Stimulated activated CD4-positive, alpha-beta T cell treated with anti-CD3 and anti-CD28 coated beads, Interleukin-2, amount 100 ng/mL, for 24 hours (primary cell): ENCODE results near the gene CHST15.
"Not testable (repeated sequence)": the region's sequence is repeated elsewhere in the genome, so short reads cannot be mapped to it uniquely, and the experiment has no call there.

Experiments used
- DNase-seq, 2 donors: peaks; one replicate each; pipeline ENCODE4 v3.0.0-alpha.2; 2020

The CHST15 gene

DNA sequence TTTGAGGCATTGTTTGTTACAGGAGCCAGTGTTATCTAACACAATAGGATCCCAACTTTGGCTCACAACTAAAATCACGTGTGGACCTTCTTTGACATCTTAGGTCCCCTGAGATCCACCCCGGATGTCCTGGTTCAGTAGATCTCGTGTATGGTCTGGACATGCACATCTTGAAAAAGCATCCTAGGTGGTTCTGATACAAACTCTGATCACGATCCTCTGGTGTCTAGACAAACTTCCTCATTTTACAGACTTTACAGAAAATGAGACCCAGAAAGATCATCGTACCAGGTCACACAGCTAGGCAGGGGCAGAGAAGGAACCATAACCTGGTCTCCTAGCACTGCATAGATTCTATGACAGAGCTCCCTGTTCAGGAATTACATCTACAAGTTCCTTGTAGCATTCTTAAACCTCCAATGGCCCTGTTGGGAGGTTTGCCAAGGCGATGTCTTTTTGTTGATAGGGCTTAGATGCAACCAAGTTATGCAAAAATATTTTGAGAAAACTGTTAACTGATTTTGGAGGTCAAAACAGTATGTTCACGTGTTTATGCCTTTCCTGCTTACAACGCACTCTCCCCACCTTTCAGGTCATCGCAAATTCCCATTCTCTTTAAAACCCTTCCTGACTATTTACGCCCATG lies 30.8 kb upstream of the CHST15 start:
- no peak for DNase-seq

DNA sequence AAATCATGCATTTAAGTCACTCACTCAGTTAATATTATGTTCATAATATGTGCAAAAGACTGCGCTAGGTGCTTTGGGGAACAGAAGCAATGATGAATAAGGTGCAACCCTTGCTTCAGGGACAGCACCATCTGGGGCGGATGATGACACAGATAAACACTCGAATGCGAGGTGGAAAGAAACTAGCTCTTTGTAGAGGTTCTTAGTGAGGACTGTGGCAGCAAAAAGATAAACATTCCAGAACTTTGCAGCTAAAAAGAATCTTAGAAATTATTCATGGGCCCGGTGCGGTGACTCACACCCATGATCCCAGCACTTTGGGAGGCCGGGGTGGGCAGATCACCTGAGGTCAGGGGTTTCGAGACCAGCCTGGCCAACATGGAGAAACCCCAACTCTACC lies 29.8 kb upstream of the CHST15 start:
- DNase-seq, result no peak

DNA sequence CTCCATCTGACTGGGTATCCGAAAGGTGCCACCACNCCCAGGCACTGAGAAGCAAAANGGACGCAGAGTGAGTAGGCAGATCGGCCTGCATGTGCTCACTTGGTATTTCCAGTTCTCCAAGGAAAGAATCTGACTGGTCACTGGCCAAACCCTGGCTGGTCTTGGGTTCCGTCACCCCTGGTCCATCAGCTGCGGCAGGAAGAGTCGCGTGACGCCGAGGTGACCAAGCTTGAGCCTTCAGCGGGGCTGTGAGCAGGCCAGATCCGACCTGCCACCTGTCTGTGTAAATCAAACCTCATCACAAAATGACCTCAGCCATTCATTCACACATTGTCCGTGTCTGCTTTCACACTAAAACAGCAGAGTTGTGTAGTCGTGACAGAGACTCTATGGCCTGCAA lies 28.8 kb upstream of the CHST15 start:
- DNase-seq, result no peak

DNA sequence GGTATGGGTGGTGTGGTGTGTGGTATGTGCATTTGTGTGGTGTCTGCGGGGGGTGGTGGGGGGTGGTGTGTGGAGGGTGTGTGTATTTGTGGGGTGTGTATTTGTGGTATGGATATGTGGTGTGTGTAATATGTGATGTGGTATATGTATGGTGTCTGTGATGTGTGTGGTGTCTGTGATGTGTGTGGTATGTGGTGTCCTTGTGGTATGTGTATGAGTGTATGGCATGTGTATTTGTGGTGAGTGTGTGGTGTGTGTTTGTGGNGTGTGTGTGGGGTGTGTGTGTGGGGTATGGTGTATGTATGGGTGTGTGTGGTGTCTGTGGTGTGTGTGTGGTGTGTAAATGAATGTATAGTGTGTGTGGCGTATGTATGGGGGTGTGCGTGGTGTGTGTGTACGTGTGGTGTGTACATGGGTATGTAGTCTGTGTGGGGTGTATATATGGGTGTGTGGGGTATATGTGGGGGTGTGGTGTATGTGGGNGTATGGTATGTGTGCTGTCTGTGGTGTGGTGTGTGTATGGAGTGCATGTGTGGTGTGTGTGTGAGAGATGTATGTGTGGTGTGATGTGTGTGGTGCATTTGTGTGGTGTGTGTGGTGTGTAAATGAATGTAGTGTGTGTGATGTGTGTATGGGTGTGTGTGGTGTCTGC lies 27.1 kb upstream of the CHST15 start:
- DNase-seq, result no peak

DNA sequence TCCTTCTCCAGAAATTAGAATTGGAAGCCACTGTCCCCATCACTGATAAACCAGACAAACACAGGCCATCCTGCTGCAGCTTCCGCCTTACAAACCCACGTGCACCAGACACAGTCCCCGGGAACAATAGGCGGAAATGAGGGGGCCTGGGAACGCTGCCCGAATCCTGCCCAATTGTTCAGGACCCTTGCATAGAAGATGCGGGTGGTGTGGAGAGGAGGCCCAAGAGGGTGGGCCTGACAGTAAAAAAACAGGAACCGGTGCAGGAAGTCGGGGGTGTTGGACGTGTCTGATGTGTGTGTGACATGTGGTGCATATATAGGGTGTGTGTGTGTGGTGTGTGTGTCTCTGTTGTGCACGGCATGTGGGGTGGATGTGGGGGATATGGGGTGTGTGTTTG lies 26.5 kb upstream of the CHST15 start:
- DNase-seq, result no peak

DNA sequence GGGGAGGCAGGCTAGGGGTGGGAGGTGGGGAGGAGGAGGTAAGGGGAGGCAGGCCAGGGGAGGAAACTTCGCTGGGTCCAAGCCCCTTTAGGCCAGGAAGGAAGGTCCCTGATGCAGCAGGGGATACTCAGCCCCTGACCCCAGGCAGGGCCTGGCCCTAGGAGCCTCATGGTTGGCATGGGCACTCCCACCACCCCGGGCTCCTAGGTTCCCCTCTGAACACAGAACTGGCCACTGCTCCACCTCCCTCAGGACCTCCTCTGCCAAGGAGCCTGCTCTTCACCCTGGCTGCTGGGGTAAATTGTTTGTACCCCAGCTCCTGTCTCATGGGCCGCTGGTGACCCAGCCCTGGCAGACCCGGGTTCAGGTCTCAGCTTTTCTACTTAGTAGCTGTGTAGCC lies 25.8 kb upstream of the CHST15 start:
- no peak for DNase-seq

DNA sequence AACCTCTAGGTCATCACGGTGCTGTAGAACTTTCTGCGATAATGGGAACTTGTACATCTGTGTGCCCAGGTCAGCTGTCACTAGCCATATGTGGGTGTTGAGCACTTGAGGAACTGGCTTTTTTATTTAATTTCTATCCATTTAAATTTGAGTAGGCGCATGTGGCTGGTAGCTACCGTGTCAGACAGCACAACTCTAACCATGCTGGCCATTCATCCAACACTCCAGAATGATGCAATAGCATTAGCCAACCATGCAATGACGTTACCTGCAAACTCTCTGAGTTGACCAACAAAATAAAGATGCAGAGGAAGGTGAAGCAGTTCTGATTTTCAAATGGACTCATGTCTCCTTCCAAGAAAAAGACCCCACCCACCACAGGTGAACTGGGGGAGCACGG lies 24.4 kb upstream of the CHST15 start:
- DNase-seq, result no peak

DNA sequence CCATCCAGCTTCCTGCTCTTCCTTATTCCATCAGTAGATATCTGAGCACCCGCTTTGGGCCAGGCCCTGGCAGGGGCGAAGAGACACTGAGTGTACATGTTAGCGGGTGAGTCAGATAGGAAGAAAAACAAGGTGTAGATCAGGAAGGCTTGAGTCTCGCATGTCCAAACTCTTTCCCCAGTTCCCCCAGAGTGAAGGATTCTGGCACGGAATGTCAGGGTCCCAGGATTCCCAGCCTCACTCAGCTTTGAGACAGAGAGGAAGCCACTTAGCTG lies 24.1 kb upstream of the CHST15 start:
- DNase-seq, result no peak

DNA sequence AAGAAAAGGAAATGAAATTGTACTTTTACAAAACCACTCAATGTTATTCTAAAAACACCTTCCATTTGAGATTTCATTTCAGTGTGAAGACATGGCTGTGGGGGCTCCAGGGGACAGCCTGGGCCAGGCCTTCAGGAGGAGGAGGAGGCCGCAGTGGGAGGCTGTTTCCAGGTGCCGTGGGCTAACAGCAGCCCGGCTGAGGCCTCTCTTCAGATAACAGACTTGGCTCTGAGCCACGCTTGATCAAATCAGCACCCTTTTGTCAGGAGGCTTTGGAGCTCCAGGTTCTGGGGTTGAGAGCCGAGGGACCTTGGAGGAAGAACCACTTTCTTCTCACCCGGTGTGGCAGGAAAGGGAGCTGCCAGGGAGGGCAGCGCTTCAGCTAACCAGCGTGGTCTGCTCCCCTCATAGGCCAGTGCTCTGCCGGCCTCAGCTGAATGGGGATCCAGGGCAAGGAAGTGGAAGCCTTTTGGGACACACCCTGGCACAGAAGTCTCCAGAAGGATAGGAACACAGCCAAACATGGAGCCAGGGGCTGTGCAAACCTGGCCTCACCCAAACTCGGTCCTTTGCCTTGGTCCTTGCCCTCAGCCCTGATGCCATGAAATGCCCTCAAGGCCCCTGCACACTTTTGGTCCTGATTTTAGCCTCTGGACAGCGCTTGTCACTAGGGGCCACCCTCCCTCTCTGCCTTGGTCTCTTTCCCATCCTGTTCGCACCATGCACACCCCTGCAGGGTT lies 23.5 kb upstream of the CHST15 start:
- no peak for DNase-seq

DNA sequence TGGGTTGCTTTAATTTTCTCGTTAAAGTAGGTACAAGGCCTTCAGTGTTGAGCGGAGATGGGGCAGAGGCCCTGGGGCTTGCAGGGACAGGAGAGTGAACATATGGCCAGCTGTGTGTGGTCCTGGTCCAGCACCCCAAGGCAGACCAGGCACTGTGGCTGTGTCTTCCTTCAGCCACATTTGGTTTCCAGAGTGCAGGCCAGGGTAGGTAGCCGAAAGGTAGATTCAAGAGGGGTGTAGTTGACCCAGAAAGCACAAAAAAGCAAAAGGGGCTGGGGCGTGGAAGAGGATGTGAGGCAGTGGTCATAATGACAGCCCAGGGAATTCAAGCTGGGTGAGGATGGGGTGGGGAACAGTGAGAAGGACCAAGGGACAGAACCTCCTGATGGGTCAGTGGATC lies 21.3 kb upstream of the CHST15 start:
- DNase-seq, result no peak

DNA sequence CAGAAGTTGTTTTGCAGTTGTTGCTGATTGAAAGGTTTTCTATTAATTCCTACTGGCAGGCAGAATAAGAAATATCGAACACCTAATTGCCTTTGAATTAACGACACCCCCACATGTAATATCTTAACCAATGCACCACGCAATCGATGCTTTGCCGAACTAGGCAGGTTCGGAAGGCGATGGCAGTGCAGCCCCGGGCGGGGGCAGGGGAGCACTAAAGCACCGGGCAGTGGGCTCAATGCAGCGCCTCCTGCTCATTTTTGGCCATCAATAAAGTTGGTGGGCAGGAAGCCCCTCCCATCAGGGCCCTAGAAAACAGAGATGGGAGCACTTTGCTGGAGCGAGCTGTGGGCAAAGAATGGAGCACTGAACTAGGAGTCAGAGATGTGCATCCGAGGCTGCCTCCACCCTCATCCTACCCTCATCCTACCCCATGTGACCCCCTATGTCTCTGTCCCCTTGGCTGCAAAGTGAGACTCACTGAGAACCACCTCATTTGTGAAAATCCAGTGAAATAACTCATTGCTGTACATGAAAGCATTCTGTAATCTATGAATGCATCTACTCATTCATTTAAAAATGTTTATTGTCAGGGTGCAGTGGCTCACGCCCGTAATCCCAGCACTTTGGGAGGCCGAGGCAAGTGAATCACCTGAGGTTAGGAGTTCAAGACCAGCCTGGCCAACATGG lies 19.6 kb upstream of the CHST15 start:
- no peak for DNase-seq

DNA sequence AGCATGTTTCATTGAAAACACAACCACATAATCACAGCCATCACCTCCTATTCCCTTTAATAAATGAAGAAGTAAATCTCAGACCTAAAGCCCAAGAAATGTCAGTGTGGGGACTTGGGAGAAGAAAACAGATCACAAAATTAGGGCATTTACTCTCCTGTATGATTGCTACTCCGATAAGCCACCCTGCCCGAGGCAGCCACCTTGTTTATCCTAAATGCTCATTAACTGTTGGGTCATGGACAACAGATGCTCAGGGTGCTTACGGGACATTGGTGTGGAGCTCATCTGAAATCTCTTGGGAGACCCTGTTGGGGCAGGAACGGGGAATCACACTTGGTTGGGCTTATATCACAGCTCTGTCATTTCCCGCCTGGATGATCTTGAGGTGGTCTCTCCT lies 17.5 kb upstream of the CHST15 start:
- DNase-seq, result no peak

DNA sequence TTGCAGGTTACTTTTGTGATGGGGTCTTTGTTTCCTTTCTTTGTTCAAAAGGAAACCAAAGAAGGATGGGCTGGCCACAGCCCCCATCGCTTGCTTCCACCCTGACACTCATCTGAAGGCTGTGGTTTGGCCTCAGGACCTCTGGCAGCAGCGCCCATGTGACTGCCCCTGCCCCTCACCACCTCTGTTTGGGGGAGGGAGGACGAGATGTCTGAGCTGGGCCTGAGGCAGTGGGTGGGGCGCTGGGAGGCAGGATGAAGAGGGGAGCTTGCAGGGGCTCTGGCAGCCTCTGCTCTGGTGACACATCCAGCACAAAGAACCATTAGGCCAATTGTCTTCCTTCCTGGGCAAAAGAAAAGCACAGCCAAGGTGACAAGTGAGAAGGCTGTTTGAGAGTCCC lies 15.9 kb upstream of the CHST15 start:
- no peak for DNase-seq

DNA sequence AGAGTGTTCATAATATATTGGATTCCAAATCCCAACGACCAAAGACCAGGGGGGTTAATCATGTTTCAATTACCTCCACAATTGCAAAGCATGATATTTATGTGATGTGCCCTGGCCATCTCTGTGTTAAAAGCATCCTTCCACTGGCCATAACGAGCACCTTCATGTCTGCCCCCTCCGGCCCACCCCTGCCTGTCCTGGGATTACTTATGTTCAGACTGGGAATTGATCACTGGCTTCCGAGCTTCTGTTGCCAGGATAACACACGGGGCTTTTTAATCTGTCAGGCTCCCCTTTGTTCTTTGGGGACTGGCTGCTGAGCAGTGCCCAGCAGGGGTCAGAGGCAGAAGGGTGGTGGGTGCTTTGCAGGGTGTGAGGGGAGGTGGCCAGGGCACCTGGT lies 13.7 kb upstream of the CHST15 start:
- DNase-seq, result no peak

DNA sequence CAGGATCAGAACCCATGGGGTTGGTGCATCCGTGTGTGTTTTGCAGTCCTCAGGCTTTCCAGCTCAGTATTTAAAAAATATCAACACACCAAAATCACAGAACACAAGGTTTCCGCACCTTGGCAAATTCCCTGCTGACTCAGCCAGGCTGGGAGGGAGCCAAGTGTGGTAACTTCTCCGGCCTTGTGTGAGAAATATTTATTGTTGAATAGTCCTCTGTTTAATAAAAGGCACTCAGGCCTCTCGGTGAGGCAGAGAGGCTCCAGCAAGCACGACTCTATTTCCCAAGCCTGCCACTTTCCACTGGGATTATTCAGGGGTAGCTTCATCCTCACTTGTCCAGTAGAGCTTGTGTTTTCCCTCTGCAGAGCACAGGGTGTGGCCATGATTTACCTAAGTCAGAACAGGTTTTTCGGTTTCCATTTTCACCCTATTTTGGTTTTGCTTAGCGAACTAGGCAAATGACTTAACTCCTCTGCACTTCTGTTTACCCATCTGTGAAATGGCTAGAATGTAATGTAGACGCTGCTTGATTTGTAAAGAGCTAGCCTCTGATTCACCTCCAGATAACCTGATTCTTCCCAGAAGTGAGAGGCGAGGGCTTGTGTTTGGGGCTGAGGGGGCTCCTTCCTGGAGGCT lies 13.0 kb upstream of the CHST15 start:
- DNase-seq, result no peak

DNA sequence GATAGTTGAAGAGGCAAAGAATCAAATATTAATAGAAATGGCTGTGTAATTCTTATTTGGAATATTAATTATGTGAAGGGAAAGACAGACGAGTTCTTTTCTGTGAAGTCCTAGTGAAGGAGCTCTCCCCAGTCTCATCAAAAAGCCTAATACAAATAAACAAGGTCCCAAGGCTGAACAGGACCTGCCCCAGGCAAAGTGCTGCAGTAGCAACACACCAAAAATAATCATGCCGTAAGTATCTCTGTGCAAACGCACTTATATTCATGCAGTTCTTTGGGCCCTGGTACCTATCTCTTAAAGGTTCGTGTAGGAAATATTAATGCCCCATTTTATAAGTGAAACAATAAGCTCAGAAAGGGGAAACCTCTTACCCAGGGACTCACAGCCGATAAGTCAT lies 12.2 kb upstream of the CHST15 start:
- DNase-seq, result no peak

DNA sequence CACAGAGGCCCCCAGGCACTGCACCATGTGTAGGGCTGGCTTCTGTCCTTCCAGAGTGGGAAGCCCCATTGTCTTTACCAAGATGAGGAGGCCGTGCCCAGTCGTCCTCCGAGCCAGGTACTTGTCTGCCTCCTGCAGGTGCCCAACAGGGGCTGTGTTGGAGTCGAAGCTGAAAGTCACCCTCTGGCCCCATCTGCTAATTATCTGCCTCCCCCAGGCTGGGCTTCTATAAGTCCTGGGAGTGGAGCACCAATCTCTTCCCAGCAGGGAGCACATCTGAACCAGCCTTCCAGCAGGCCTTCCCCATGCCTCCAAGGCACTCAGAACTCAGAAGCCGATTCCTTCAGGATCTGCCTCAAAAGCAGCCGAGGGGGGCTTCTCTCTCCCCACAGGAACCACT lies 11.6 kb upstream of the CHST15 start:
- DNase-seq, result no peak

DNA sequence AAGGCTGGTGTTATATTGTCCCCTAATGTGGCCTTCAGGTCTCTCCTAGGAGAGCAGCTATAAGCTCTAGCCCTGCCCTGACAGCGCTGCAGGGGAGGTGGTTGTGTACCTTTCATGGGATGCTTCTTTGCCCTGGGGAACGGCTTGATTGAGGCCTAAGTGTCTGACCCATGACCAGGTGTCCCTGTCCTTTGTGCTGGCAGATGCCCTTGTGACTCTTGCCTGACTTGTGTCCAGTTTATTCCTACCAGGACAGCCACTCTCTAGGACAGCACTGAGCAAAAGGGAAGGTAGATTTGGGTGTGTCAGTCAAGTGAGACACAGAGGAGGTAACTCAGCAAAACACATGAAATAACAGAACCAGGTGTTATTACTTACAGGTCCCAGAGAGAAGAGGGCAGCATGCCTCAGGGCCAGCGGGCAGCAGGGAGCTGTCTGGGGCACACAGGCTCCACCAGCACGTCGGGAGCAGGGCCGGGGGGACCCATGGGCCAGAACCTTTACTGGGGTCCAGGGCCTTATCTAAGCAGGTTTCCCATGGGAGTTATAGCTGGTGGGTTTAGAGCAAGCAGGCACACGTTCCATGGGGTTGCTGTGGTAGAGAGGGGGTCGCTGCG lies 10.7 kb upstream of the CHST15 start:
- no peak for DNase-seq

DNA sequence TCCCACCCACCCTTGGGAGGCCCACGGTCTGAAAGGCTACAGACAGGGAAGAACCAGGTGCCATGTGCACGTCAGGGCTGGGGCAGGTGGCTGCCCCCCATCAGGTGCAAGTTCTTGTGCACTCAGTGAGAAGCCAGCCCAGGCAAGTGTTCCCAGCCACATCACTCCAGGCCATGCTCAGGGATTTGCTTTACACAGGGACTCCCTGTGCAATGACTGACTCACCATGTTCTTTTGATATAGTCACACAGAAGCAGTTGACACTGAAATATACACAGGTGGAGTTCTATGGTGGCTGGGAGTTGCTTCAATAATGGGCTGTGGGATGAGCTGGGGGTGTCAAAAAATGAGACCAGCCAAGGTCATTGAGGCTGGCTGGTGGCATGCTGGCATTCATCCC lies 8.0 kb upstream of the CHST15 start:
- no peak for DNase-seq

DNA sequence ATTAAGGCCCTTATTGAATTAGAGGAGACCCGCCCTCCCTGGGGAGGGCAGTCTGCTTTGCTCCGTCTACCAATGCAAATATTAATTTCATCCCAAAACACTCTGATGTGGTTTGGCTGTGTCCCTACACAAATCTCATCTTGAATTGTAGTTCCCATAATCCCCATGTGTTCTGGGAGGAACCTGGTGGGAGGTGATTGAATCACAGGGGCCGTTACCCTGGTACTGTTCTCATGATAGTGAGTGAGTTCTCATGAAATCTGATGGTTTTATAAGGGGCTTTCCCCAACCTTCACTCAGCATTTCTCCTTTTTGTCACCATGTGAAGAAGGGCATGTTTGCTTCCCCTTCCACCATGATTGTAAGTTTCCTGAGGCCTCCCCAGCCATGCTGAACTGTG lies 7.3 kb upstream of the CHST15 start:
- DNase-seq, result not testable (repeated sequence)

DNA sequence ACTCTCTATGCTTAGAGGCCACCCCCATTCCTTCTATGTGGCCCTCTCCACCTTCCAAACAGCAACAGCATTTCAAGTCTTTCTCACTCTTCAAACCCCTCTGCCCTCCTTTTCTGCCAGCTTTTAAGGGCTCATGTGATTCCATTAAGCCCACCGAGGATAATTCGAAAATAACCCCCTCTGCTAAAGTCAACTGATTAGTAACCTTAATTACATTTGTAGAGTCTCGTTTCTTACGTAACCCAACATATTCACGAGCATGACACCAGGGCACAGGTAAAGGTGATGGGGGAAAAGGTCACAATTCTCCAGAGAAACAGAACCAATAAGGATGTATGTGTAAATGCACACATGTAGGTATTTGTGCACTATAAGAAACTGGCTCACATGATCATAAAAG lies 6.7 kb upstream of the CHST15 start:
- DNase-seq, result no peak

DNA sequence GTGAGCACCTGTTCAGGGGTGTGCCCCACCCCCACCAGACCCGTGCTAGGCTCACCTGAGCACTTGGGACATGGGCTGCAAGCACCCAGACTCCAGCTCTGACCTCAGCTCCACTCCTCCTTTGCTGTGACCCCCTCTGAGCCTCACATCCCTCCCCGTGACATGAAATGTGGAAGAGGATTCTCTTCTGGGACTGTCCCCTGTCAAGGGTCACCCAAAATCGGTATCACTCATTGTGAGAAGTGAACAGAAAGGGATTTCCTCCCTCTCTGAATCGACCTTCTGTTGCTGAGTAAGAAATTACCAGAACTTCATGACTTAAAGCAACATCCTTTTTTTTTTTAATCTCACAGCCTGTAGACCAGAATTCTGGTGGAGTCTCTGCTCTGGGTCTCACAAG lies 6.2 kb upstream of the CHST15 start:
- DNase-seq, result no peak

DNA sequence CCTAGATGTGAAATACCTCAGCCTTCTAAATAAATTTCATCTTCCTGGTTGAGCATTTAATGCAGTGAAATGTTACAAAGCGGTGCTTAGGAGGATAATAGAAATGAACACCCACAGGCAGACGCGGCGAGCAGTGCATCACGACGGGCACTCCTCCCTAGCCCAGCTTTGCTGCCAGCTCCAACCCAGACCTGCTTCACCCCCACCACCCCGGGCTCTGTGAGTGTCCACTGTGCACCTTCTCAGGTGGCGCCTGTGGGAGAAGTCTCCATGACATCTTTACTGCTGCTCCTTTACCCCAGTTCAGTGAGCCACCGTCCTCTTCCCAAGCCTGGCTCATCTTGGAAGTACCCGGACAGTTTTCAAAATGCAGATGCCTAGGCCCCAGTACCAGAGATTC lies 5.2 kb upstream of the CHST15 start:
- no peak for DNase-seq
